ENCODE data around the gene GGT5.
"Not testable (repeated sequence)": the region's sequence is repeated elsewhere in the genome, so short reads cannot be mapped to it uniquely, and the experiment has no call there.

DNA sequence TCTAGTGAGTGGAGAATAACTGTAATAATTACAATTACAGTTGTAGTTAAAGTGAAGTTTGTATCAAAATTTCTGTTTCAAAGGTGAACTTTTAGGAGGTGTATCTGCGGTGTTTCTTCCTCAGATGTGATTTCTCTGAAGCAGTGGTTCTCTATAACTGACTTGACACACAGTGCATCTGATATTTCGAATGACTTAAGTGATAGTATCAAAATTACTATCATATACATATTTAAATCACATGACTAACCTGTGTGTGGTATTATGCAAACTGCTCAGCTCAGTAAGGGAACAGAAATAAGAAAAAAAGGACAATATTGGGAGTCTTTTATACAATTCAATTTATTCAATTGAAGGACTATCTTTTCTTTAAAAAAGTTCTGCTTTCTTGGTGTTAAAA lies 28.1 kb upstream of the GGT5 start:
- TF ChIP-seq POLR2AphosphoS5 (IDR thresholded peaks at IDR 0.05; ENCODE audit: borderline replicate concordance, low read depth, low read length); EZH2 (IDR thresholded peaks at IDR 0.05): not testable (repeated sequence)
